Measurements from ENCODE around the gene GTSE1.

- TF ChIP-seq, protein P1, sequence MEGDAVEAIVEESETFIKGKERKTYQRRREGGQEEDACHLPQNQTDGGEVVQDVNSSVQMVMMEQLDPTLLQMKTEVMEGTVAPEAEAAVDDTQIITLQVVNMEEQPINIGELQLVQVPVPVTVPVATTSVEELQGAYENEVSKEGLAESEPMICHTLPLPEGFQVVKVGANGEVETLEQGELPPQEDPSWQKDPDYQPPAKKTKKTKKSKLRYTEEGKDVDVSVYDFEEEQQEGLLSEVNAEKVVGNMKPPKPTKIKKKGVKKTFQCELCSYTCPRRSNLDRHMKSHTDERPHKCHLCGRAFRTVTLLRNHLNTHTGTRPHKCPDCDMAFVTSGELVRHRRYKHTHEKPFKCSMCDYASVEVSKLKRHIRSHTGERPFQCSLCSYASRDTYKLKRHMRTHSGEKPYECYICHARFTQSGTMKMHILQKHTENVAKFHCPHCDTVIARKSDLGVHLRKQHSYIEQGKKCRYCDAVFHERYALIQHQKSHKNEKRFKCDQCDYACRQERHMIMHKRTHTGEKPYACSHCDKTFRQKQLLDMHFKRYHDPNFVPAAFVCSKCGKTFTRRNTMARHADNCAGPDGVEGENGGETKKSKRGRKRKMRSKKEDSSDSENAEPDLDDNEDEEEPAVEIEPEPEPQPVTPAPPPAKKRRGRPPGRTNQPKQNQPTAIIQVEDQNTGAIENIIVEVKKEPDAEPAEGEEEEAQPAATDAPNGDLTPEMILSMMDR (IDR thresholded peaks at IDR 0.05), result no peak
- peak; percentile 12 for TF ChIP-seq EZH2 (IDR thresholded peaks at IDR 0.05)
These were observed 39.7 kb downstream of the GTSE1 start for GRCh38 chr22:46336119-46337078.
